GM23248 (cell line): ENCODE measurements around the gene FRMD5. TPM values are rescaled to one million over a fixed set of nuclear protein-coding genes. Genes with fewer than 3 reads are reported as not detected.

Source experiments
- DNase-seq: peaks from one replicate; pipeline ENCODE4 v3.0.0-alpha.2; 2015
- H2AFZ ChIP-seq: fragments of 200-600 bp; sonication (generic); 2 replicates; pipeline ENCODE4 v1.6.1; 2016; ENCODE audit warnings: antibody characterized with exemption
- H3F3A ChIP-seq: fragments of 200-600 bp; sonication (generic); 2 replicates; pipeline ENCODE4 v1.6.1; 2016; ENCODE audit warnings: mild to moderate bottlenecking, antibody characterized with exemption, mixed run types; ENCODE audit not compliant: insufficient read depth
- H3K27ac ChIP-seq: fragments of 200-600 bp; sonication (generic); 2 replicates; pipeline ENCODE4 v1.5.1; 2016; ENCODE audit warnings: mild to moderate bottlenecking
- H3K27me3 ChIP-seq: fragments of 200-600 bp; sonication (generic); replicated peaks from 2 replicates; pipeline ENCODE4 v1.6.1; 2016; ENCODE audit warnings: mild to moderate bottlenecking; ENCODE audit not compliant: insufficient read depth
- H3K36me3 ChIP-seq: fragments of 200-600 bp; sonication (generic); 2 replicates; pipeline ENCODE4 v1.6.1; 2016; ENCODE audit warnings: low read depth, mild to moderate bottlenecking
- H3K4me1 ChIP-seq: fragments of 200-600 bp; sonication (generic); 2 replicates; pipeline ENCODE4 v1.6.1; 2016; ENCODE audit warnings: mild to moderate bottlenecking; ENCODE audit not compliant: insufficient read depth
- H3K4me2 ChIP-seq: fragments of 200-600 bp; sonication (generic); one replicate; pipeline ENCODE4 v1.6.1; 2016; ENCODE audit warnings: mild to moderate bottlenecking; ENCODE audit not compliant: unreplicated experiment
- H3K4me3 ChIP-seq: fragments of 200-600 bp; sonication (generic); 2 replicates; pipeline ENCODE4 v1.5.1; 2016; ENCODE audit warnings: mild to moderate bottlenecking
- H3K79me2 ChIP-seq: fragments of 200-600 bp; sonication (generic); 2 replicates; pipeline ENCODE4 v1.6.1; 2016; ENCODE audit warnings: mild to moderate bottlenecking; ENCODE audit not compliant: insufficient read depth
- H3K9ac ChIP-seq: fragments of 200-600 bp; sonication (generic); 2 replicates; pipeline ENCODE4 v1.6.1; 2016; ENCODE audit warnings: mild to moderate bottlenecking
- H3K9me2 ChIP-seq: fragments of 200-600 bp; sonication (generic); 2 replicates; pipeline ENCODE4 v1.6.1; 2016; ENCODE audit warnings: mixed run types, mild to moderate bottlenecking, moderate library complexity; ENCODE audit not compliant: insufficient read depth
- H3K9me3 ChIP-seq: fragments of 200-600 bp; sonication (generic); one replicate; pipeline ENCODE4 v1.6.1; 2017; ENCODE audit warnings: low read depth
- H4K20me1 ChIP-seq: fragments of 200-600 bp; sonication (generic); 2 replicates; pipeline ENCODE4 v1.6.0; 2016; ENCODE audit not compliant: insufficient read depth
- EZH2 ChIP-seq: fragments of 200-600 bp; sonication (generic); IDR thresholded peaks from 2 replicates; pipeline ENCODE4 v1.6.1; 2018; ENCODE audit warnings: antibody characterized with exemption, mild to moderate bottlenecking; ENCODE audit not compliant: insufficient read depth, poor library complexity, severe bottlenecking
- EZH2phosphoT487 ChIP-seq: fragments of 200-600 bp; sonication (generic); IDR thresholded peaks from 2 replicates; pipeline ENCODE4 v1.6.1; 2018; ENCODE audit warnings: antibody characterized with exemption, moderate library complexity, mild to moderate bottlenecking, low read depth; ENCODE audit not compliant: insufficient read depth
- WGBS, 2 experiments: methylation state at CpG; one replicate each; pipeline ENCODE4 v1.1.6; 2015 to 2017; ENCODE audit warnings: low lambda C conversion rate in 2 of 2, low coverage in 1 of 2; ENCODE audit errors: missing lambda C conversion rate in 2 of 2; 5-methylcytosine and 5-hydroxymethylcytosine counted together
- in situ Hi-C: fragments of 300-500 bp; cut with MboI; formaldehyde crosslinking; loops from 2 replicates; pipeline ENCODE4 v1.15.0; 2020
- polyA plus RNA-seq: library from polyadenylated mRNA; unstranded; fragments of >200 nt; fragmentation: Nextera tagmentation; extraction: Ambion mirVana; gene quantifications from 2 replicates; pipeline ENCODE4 v1.2.1, GENCODE V29; 2016
- total RNA-seq: library from RNA; depleted of rRNA; stranded (reverse); fragments of >200 nt; shearing (Covaris generic); gene quantifications from 2 replicates; pipeline ENCODE4 v1.2.3, GENCODE V29; 2014

The FRMD5 gene
- total and polyA plus RNA-seq, 2 experiments from 2014 or later: 0.65 to 2.9 TPM

GRCh38 chr15:43919540-43920253 is 275.4 kb downstream of the FRMD5 start:
- TF ChIP-seq EZH2phosphoT487 (no peak), EZH2 (no peak)
- H3K36me3 ChIP-seq: no peaks in the 10 kb centered on the region
- no peaks in the 10 kb centered on the region for H3K27me3 ChIP-seq
- H3K4me1 ChIP-seq: peaks cover 6% of the 10 kb centered on the region; the same call in 1 of the 2 replicates
- no peak overlapping the region for H2AFZ ChIP-seq
- no peaks in the 10 kb centered on the region for H3F3A ChIP-seq
- no peaks in the 10 kb centered on the region for H4K20me1 ChIP-seq
- in situ Hi-C loops: no loop called here
- H3K79me2 ChIP-seq: no peaks in the 10 kb centered on the region
- H3K9ac ChIP-seq: no peak overlapping the region
- no peak overlapping the region for H3K27ac ChIP-seq
- no peak for DNase-seq
- 26 to 35% methylated on average over 5 of the region's 5 CpGs for WGBS, 2 experiments
- no peak overlapping the region for H3K4me2 ChIP-seq
- no peaks in the 10 kb centered on the region for H3K9me2 ChIP-seq
- H3K9me3 ChIP-seq: no peaks in the 10 kb centered on the region
- no peak overlapping the region for H3K4me3 ChIP-seq

GRCh38 chr15:43918717-43919116 is 276.4 kb downstream of the FRMD5 start:
- H3K79me2 ChIP-seq: no peaks in the 10 kb centered on the region
- H3K4me1 ChIP-seq: peaks cover 10% of the 10 kb centered on the region
- no peak overlapping the region for H3K4me2 ChIP-seq
- peaks cover 4% of the 10 kb centered on the region for H3F3A ChIP-seq
- no peaks in the 10 kb centered on the region for H4K20me1 ChIP-seq
- in situ Hi-C loops: no loop called here
- TF ChIP-seq EZH2 (no peak), EZH2phosphoT487 (no peak)
- H2AFZ ChIP-seq: no peak overlapping the region
- no peak for DNase-seq
- H3K9me3 ChIP-seq: no peaks in the 10 kb centered on the region
- H3K4me3 ChIP-seq: no peak overlapping the region
- H3K9me2 ChIP-seq: no peaks in the 10 kb centered on the region
- H3K9ac ChIP-seq: no peak overlapping the region
- 95 to 97% methylated on average over 6 of the region's 6 CpGs for WGBS, 2 experiments
- H3K27me3 ChIP-seq: no peaks in the 10 kb centered on the region
- H3K36me3 ChIP-seq: no peaks in the 10 kb centered on the region
- H3K27ac ChIP-seq: no peak overlapping the region

GRCh38 chr15:43916326-43916660 is 278.8 kb downstream of the FRMD5 start:
- Histone ChIP-seq H3K36me3 (no peaks in the 10 kb centered on the region), H3K27me3 (no peaks in the 10 kb centered on the region), H3K79me2 (no peaks in the 10 kb centered on the region), H3F3A (peaks cover 26% of the 10 kb centered on the region), H2AFZ (no peak overlapping the region), H4K20me1 (no peaks in the 10 kb centered on the region), H3K9me3 (no peaks in the 10 kb centered on the region), H3K4me2 (no peak overlapping the region), H3K27ac (no peak overlapping the region), H3K4me1 (peaks cover 33% of the 10 kb centered on the region), H3K9me2 (no peaks in the 10 kb centered on the region), H3K9ac (no peak overlapping the region), H3K4me3 (no peak overlapping the region)
- 92 to 95% methylated on average over 4 of the region's 4 CpGs for WGBS, 2 experiments
- in situ Hi-C loops: no loop called here
- TF ChIP-seq EZH2 (no peak), EZH2phosphoT487 (no peak)
- DNase-seq: no peak

- Histone ChIP-seq H3K36me3 (no peaks in the 10 kb centered on the region), H3K79me2 (no peaks in the 10 kb centered on the region), H3K27me3 (no peaks in the 10 kb centered on the region), H3K4me3 (no peak overlapping the region), H4K20me1 (no peaks in the 10 kb centered on the region), H3K9ac (no peak overlapping the region), H3F3A (peaks cover 29% of the 10 kb centered on the region), H2AFZ (no peak overlapping the region), H3K9me3 (no peaks in the 10 kb centered on the region), H3K27ac (no peak overlapping the region), H3K4me2 (no peak overlapping the region), H3K9me2 (no peaks in the 10 kb centered on the region), H3K4me1 (peaks cover 38% of the 10 kb centered on the region)
- 73 to 80% methylated on average over 5 of the region's 5 CpGs for WGBS, 2 experiments
- TF ChIP-seq EZH2phosphoT487 (no peak), EZH2 (no peak)
- in situ Hi-C loops: no loop called here
- DNase-seq: no peak
Measured at GRCh38 chr15:43915631-43916325, 279.3 kb downstream of the FRMD5 start.
